ENCODE data around the gene PKMYT1. TPM values are rescaled to one million over a fixed set of nuclear protein-coding genes. Genes with fewer than 3 reads are reported as not detected.

PKMYT1 gene
- total RNA-seq, 1 donor from 2014 or later: 4.5 TPM

DNA sequence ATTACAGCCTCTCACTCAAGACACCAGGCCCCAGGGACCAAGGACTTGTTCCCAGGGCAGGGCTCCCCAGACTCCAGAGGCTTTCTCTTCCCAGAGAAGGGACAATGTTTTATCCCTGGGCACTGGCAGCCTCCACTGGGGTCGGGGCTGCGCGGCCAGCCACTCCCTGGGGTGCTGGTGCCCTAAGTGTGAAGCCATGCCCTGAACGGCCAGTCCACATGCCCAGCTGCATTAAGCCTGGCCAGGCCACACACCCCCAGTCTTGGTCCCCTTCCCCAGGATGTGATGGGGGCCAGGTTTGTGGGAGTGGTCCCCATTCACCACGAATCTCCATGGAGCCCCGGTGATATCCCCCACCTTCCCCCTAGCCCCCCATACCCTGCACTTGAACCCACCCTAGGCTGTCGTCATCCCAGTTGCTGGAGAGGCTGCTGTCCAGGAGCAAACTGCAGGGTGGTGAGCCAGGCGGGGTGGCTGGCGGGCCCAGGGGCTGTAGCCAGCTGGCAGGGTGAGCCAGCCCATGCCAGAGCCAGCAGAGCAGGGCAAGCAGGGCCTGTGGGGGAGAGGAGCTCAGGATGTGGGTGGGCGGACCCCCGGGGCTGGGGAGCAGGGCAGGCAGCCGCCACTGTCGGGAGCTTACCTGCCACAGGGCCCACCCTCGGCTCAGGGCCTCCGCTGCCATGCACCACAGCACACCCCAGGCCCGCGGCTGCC lies 6.5 kb downstream of the PKMYT1 start:
- DNase-seq (ENCODE audit: low spot score): no peak

DNA sequence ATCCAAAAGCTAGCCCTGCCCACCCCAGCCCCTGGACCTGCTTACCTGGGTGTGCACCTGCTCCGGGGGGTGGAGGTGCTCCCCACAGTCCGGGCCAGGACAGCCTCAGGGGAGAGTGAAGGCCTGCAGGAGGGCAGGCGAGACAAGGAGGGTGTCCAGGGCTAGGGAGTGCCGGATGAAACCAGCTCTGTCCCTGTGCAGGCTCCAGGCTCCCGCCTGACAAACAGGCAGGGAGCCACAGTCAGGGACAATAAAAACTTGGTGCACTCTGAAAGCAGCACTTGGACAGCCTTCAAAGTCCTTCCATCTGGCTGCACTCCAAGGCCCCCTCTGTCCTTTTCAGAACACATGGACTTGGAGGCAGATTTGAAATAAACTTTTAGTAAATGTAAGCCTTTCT lies 7.2 kb downstream of the PKMYT1 start:
- DNase-seq (ENCODE audit: low spot score): no peak

DNA sequence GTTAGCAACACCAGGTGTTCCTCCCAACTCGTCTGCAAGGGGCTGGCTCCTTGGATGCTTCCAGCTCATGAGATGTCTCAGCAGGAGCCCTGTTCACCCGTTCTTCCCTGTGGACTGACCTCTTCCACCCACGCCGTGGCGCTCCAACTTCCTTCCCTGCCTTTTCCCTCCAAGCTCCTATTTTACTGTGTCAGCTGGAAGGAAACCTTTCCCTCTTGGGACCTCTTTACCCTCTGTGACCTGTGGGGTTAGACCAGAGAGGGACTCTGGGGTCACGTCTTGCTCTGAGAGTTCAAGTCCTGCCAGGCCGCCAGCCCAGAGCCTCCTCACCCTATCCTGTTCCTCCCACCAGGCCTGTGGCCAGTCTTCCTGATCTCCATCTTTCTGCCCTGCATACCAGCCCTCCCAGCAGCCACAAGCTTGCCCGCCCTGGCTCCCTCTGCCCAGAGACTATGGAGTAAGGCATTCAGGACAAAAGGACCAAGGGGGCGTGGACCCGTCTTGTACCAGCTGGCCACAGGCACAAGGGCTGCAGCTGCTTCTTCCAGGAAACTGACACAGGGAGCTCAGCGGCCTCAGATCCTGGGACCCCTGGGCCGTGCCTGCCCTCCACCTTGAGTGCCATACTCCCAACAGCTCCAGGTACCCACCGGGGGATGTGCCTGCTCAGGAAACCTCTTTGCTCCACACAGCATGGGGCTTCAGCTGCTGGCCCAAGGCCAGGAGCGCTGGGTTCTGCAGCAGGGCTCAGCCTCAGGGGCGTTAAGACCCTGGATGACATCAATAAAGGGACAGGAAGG lies 8.1 kb downstream of the PKMYT1 start:
- DNase-seq (ENCODE audit: low spot score): no peak

DNA sequence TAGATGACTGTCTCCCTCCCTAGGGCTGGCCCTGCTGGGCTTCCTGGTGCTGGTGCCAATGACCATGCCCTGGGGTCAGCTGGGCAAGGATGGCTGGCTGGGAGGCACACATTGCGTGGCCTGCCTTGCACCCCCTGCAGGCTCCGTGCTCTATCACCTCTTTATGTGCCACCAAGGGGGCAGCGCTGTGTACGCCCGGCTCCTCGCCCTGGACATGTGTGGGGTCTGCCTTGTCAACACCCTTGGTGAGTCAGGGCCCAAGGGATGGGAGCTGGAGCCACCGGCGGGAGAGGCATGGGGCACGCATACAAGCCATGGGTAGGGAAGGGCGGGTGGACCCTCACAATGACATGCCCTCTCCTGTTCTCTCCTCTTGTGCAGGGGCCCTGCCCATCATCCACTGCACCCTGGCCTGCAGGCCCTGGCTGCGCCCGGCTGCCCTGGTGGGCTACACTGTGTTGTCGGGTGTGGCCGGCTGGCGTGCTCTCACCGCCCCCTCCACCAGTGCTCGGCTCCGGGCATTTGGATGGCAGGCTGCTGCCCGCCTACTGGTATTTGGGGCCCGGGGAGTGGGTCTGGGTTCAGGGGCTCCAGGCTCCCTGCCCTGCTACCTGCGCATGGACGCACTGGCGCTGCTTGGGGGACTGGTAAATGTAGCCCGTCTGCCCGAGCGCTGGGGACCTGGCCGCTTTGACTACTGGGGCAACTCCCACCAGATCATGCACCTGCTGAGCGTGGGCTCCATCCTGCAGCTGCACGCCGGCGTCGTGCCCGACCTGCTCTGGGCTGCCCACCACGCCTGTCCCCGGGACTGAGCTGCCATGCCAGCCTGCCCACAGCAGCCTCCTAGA lies 8.9 kb downstream of the PKMYT1 start:
- DNase-seq (ENCODE audit: low spot score): no peak

DNA sequence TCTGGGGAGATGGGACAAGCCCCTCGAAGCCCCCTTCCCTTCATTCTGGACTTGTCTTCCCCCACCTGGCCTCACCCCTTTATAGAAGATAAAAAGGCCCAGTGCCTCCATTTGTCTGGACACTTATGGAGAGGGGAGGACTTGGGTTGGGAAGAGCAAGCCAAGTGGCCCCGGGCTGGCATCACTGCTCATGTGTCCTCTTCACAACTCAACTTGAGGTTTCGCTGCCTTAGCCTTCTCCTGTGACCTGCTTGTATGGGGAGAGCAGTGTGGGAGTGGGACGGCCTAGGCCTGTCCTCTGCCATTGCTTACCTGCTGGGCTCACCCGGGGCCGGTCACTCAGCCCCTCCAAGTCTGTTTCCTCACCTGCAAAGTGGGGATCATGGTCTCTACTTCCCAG lies 9.7 kb downstream of the PKMYT1 start:
- DNase-seq (ENCODE audit: low spot score): no peak

DNA sequence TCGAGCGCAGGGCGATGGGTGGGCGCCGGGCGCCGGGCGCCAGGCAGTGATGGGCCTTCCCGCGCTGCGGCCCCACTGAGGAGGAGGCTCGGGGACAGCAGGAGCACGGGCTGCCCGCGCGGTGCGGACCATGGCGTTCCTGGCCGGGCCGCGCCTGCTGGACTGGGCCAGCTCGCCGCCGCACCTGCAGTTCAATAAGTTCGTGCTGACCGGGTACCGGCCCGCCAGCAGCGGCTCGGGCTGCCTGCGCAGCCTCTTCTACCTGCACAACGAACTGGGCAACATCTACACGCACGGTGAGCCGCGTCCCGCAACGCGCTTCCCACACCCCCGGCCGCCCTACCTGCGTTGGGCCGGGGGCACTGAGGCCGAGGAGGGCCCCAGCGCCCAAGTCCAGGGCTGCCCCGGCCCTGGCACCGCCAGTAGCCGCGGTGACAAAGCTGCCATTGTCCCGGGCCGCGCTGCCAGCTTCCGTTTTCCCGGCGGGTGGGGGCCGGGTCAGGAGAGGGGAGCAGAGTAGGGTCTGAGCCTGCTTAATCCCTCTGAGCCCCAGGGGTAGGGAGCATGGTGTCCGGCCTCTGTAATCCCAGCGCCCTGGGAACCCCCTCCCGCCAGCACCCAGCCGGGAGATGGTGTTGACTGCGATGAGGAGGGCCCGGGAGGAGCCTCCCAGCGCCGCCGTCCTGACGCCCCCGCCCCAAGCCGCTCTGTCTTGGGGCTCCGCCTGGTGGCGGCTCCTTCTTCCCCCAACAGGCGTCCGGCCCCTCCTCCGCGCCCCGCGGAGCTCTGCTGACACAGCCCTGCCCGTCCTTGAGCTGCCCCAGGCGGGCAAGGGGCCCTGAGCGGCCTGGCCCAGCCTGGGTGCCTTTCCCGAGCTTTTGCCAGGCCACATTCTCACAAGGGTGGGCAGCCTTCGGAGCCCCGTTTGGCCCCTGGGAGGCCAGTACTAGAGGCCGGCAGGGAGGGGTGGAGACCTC lies 10.4 kb downstream of the PKMYT1 start:
- peak; percentile 45 for DNase-seq (ENCODE audit: low spot score)

DNA sequence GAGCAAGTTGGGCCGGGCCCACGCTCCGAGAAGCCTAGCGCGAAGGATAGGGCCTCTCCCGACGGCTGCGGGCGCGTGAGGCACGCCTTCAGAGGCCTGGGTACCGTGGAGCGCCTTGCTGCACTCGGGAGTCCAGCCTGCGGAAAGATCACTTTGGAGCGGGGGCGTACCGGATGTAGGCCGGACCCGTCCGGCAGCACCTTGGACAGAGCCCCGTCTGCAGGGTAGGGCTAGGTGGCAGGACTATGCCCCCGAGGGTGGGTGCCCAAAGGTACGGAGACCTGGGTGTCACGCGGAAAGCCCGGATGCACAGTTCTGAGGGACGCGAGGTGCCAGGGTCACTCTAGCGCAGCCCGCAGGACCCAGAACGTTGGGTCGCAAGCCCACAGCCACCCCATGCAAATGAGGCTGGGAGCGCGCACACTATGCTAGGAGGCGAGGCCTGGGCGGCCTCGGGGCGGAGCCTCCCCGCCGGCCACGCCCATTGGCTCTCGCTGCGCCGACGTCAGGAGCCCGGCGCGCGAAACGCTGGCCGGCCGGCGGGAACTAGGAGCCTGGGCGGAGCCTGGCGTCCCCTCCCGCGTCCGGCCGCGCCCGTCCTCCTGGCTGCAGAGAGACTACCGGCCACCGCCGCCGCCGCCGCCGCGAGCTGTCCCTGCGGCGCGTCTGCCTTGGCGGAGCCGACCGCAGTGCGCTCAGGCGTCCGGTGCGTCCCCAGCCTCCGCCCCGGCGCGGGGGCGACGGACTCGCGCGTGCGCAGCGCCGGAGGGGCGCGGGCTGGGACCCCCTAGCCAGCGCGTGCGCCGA lies 11.3 kb downstream of the PKMYT1 start, which contains the start of gene PAQR4:
Gene PAQR4 (plus strand): TSS at position 611 of the 807 bp plus-strand sequence. CDS start 327 bp downstream, outside the sequence.
- peak; percentile 87 for DNase-seq (ENCODE audit: low spot score)

DNA sequence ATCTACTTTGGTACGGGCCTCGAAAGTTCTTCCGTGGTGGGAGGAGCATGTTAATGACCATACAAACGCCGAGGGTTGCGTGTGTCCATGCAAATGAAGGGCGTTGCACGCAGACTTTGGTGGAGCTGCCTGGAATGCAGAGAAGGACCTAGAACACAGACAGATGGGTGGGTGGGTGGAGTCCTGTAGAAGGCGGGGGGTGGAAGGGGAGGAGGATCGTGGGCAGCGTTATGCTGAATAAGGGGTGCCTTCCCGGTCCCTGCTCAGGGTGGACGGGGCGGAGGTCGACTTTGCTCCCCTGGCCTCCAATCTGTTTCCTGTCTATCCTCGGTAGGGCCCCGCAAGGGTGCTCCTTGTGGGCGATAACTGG lies 11.9 kb downstream of the PKMYT1 start:
- DNase-seq (ENCODE audit: low spot score): no peak

DNA sequence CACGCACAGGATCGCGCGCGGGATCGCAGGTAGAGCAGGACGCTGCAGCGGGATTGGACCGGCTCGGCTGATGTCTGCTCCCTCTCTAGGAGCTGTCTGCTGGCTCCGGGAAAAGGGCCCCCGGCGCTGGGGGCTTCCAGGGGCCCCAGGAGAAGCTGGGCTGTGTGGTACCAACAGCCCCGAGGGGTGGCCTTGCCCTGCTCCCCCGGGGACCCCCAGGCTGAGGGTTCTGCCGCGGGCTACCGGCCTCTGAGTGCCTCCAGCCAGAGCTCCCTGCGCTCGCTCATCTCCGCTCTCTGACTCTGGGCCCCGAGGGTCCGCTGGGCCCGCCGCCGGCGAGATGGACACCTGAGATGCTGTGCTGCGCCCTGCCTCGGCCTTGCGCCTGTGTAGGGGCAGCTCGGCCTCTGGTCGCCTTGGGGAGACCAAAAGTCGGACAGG lies 12.5 kb downstream of the PKMYT1 start:
- no peak for DNase-seq (ENCODE audit: low spot score)

DNA sequence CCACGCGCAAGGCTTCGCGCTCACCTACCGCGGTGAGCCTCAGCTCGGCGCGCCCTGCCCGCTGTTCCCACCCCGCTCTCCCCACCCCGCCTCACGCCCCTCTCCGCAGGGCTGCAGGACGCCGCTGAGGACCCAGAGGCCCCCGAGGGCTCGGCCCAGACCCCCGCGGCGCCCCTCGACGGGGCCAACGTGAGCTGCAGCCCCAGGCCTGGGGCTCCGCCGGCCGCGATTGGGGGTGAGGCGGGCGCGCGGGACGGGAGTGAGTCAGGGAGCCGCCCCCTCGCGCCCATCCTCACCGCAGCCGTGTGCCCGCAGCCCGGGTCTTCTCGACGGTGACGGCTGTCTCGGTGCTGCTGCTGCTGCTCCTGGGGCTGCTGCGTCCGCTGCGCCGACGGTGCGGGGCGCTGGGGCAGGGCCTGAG lies 13.0 kb downstream of the PKMYT1 start:
- DNase-seq (ENCODE audit: low spot score): no peak

DNA sequence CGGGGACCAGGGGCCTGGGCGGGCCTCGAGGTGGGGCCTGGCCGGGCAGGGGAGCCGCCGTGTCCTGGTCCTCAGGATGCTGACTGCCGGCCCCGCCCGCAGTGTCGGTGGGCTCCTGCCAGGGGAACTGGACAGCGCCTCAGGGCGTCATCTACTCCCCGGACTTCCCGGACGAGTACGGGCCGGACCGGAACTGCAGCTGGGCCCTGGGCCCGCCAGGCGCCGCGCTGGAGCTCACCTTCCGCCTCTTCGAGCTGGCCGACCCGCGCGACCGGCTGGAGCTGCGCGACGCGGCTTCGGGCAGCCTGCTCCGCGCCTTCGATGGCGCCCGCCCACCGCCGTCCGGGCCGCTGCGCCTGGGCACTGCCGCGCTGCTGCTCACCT lies 13.4 kb downstream of the PKMYT1 start:
- no peak for DNase-seq (ENCODE audit: low spot score)

DNA sequence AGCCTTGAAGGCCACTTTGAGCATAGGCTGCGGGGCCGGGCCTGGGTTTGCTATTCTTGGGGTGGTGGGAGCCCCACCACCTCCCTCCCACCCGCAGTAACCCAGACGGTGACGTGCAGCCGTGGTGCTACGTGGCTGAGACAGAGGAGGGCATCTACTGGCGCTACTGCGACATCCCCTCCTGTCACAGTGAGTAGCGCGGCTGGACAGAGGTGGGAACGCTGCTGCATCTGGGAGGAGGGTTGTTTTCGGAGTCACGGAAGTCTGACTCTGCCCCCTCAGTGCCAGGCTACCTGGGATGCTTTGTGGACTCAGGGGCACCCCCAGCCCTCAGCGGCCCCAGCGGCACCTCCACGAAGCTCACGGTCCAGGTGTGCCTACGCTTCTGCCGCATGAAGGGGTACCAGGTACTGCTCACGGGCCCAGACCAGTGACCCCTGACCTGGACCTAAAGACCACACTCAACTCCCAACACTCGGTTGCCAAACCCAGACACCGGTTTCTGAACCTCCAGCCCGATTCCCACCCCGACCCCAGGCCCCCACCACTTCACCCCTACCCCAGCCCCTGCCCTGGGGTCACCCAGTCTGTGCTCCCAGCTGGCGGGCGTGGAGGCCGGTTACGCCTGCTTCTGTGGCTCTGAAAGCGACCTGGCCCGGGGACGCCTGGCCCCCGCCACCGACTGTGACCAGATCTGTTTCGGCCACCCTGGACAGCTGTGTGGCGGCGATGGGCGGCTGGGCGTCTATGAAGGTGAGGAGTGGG lies 14.0 kb downstream of the PKMYT1 start:
- no peak for DNase-seq (ENCODE audit: low spot score)

DNA sequence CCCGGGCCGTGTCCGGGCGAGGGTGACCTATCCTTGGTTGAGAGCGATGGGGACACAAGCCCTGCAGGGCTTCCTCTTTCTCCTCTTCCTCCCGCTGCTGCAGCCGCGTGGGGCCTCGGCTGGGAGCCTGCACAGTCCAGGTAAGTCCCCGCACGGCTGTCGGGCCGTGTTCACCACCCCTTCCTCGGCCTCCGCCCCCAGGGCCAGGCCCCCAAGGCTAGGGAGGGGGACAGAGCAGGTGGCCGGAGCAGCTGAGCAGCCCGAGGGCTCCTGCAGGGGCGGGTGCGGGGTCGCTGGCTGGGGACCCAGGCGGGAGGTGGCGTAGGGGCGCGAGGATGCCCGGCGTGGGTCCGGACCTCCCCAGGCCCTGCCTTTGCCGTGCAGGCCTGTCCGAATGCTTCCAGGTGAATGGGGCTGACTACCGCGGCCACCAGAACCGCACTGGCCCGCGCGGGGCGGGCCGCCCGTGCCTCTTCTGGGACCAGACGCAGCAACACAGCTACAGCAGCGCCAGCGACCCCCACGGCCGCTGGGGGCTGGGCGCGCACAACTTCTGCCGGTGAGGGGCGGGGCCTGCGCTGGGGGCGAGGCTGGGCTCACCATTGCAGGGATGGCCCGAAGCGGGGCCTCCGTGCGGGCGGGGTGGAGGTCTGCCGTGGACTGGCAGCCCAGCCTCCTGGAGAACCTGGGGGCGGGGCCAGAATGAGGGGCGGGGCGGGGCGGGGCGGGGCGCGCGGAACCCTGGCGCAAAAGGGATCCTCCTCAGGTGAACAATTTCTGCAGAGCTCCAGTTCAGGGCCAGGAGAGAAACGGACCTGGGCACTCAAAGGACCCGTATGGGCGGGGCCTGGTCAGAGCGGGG lies 15.5 kb downstream of the PKMYT1 start:
- DNase-seq (ENCODE audit: low spot score): no peak

DNA sequence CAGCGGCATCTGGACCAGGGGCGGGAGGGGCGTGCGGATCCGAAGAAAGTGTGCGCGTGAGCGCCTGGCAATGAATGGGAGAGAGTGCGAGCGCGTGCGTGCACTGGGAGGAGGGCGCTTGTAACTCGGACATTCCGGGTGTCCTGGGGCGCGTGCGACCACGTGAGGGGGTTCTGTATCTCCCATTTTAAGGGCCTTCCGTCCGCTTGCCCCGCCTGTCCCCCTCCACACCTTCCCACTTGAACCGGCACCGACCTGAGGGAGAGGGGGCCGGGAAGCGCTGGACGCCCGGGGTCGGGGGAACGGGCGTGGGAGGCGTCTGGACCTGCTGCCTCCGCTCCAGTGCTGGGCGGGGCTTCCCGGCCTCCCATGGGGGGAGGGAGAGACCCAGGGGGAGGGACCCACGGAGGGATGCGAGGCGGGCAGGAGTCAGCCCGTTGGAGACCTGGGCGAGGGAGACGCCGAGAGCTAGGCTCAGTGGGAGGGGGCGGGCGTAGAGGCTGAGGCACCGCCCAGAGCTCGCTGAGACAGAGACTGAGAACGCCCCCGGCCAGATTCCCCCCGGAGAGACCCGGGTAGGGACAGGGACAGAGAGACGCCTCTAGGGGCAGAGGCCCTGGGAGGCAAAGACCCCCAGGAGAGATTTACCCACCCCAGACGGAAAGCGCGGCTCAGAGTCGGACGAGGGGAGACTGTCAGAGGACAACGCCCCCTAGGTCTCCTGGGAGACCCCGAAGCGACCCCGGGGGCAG lies 16.3 kb downstream of the PKMYT1 start, which contains the start of gene KREMEN2:
Gene KREMEN2 (plus strand): TSS at position 553 of the 752 bp plus-strand sequence. CDS start 246 bp downstream, outside the sequence.
- DNase-seq (ENCODE audit: low spot score): no peak

DNA sequence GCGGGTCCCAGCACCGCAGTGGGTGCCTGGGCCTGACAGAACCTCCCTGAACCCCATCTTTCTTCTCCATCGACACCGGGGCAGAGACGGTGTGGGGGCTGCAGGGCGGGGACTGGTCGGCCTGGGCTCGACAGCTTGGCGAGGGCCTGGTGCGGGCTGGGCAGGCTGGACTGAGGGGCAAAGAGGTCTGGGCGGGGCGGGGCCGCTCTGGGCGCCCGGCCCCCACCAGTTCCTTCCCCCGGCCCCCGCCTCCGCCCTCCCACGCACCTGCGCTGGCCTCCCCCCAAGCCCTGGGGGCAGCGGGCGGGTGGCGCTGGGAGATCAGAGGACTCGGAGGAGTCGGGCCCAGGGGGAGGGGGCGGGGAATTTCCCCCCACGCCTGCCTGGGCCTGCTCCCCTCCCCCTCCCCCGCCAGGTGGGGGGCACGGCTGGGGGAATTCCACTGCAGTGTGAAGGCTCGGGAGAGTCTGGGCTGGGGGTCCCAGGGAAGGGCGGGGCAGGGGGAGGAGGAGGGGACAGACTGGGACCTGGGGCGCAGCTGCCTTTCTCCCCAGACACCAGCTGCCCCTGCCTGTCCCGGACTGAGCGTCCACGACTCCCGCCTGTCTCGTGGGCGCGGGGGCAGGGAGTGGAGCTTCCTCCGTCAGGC lies 17.0 kb downstream of the PKMYT1 start:
- DNase-seq (ENCODE audit: low spot score): no peak

DNA sequence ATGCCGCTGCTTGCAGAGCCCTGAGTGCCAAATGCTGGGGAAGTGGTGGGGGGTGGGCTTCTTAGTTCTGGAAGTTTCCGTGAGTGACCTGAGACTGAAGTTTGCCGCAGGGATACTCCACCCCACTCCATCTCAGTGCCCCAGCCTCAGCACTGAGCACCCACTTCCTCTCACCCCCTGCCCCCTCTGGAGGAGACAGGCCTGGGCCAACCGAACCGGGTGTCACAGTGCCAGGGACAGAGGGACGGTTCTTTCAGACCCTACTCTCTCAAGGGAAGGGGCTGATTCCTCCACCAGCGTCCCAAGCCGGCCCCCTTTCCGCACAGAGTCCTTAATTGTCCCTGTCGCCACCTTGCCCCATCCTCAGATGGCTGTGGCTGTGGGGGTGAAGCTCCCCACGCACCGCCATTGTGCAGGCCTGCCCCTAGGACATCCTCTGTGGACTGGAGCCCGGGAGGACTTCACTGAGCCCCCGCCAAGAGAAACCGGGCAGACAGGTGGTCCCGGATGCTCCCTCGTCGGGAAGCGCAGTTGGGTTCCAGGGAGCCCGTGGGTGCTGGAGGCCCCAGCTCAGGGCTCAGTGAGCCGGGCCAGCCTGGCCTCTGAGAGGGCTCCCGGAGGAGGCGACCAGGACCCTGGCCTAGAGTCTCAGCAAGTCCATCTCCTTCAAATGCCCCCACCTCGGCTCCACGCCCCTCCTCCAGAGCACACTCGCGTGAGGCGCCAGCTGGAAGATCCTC lies 17.7 kb downstream of the PKMYT1 start:
- no peak for DNase-seq (ENCODE audit: low spot score)
